ENCODE measurements around the gene TTYH2.
A peak's percentile ranks its signal among the peaks of the same experiment; 100 is the strongest.
"Not testable (repeated sequence)": the region's sequence is repeated elsewhere in the genome, so short reads cannot be mapped to it uniquely, and the experiment has no call there.

Gene TTYH2

DNA sequence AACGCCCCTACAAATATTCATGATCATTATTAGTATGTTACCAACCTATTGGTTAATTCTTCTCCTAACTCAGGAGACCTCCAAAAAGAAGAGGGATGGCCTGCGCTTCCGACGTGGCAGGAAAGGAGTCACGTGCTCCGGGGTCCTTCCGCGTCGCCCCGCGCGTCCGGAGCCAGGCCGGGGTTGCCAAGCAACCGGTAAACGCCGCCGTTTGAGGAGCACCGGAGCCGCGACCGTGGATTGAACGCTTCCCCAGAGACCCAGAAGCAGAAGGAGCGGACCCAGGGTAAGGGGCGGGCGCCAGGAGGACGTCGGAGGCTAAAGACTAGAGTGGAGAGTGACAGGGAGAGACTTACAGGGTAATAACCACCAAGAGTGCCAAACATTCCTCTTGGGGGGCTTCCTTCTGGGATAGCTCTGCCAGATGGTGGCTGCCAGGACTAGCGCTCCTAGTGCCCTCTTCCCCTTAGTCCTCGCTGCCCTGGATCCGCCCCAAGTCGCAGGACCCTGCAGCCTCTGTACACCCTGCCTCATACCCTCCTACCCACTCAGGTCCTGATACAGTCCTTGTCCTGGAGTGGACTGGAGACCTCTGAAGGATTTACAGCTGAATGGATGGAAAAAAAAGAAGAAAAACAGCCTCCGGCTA, 60.8 kb downstream of the TTYH2 start, which contains the start of gene DNAI2:
DNAI2 (plus strand) TSS at position 175 of the 649 bp plus-strand sequence. CDS start 7,584 bp downstream, outside the sequence.
- no peaks in the 10 kb centered on the region for H3K9me3 ChIP-seq
- no peaks in the 10 kb centered on the region for H3K36me3 ChIP-seq
- 0 out of 2 replicates have a peak, but pooled peaks cover 5% of the 10 kb centered on the region for H3K27me3 ChIP-seq
- H3K4me3 ChIP-seq (ENCODE audit: low read depth, low read length) = peak within 1 kb of the TSS; percentile 11
- DNase-seq = peak; percentile 54
- TF ChIP-seq CTCF (IDR thresholded peaks at IDR 0.05; ENCODE audit: low read depth, low read length) = no peak
- no peaks in the 10 kb centered on the region for H3K4me1 ChIP-seq

- Histone ChIP-seq H3K4me1 (no peaks in the 10 kb centered on the region), H3K36me3 (no peaks in the 10 kb centered on the region), H3K9me3 (no peaks in the 10 kb centered on the region), H3K4me3 (ENCODE audit: low read depth, low read length) (no peak overlapping the region), H3K27me3 (0 out of 2 replicates have a peak, but pooled peaks cover 5% of the 10 kb centered on the region)
- no peak for DNase-seq
- no peak for TF ChIP-seq CTCF (IDR thresholded peaks at IDR 0.05; ENCODE audit: low read depth, low read length)
Observed at GRCh38 chr17:74274709-74275340, 61.5 kb downstream of the TTYH2 start.

DNA sequence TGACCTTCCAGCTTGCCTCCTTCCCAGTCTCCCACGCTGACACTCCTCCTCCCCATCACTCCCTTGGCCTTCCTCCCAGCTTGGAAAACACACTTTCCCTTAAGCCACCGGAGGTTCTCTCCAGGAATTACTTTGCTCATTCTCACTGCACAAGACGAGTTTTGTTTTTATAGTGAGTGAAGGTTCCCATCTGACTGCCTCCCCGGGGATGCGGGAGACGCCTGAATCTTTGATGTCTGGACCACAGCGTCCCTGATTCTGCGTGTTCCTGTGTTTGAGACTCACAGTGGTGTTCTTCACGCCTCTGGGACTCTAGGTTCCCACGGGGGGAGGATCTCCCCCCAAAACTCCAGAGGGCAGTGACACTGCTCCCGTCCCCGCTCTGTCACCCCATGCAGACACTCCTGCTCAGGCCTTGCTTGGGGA, 62.7 kb downstream of the TTYH2 start:
- Histone ChIP-seq H3K9me3 (no peaks in the 10 kb centered on the region), H3K4me3 (ENCODE audit: low read depth, low read length) (no peak overlapping the region), H3K36me3 (no peaks in the 10 kb centered on the region), H3K27me3 (0 out of 2 replicates have a peak, but pooled peaks cover 5% of the 10 kb centered on the region), H3K4me1 (no peaks in the 10 kb centered on the region)
- no peak for TF ChIP-seq CTCF (IDR thresholded peaks at IDR 0.05; ENCODE audit: low read depth, low read length)
- no peak for DNase-seq

DNA sequence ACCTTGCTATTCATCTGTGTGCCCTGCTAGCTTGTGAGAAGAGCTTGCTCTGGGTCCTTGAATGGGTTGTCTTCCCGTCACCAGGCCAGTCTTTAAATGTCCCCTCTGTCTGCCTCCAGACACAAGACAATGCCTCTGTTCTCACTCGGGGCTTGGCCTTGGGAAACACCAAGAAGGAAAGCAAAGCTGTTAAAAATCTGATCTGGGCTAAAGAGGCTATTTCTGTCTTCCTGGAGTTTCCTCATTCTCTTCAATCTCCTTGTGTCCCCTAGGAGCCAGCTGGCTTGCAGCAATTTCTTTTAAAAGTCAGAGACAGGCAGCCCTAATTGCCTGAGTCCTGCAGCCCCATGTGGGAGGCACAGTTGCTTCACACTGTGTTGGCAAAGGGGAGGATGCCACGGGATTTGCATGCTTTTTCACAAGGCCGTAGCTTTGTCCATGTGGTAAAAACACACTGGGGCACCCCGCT, 63.2 kb downstream of the TTYH2 start:
- H3K4me3 ChIP-seq (ENCODE audit: low read depth, low read length) = no peak overlapping the region
- no peak for DNase-seq
- H3K9me3 ChIP-seq = no peaks in the 10 kb centered on the region
- H3K4me1 ChIP-seq = no peaks in the 10 kb centered on the region
- no peak for TF ChIP-seq CTCF (IDR thresholded peaks at IDR 0.05; ENCODE audit: low read depth, low read length)
- H3K27me3 ChIP-seq = 0 out of 2 replicates have a peak, but pooled peaks cover 5% of the 10 kb centered on the region
- H3K36me3 ChIP-seq = no peaks in the 10 kb centered on the region

- no peak overlapping the region for H3K4me3 ChIP-seq (ENCODE audit: low read depth, low read length)
- no peak for DNase-seq
- no peaks in the 10 kb centered on the region for H3K9me3 ChIP-seq
- no peak for TF ChIP-seq CTCF (IDR thresholded peaks at IDR 0.05; ENCODE audit: low read depth, low read length)
- no peaks in the 10 kb centered on the region for H3K36me3 ChIP-seq
- H3K4me1 ChIP-seq = no peaks in the 10 kb centered on the region
- H3K27me3 ChIP-seq = 0 out of 2 replicates have a peak, but pooled peaks cover 5% of the 10 kb centered on the region
Observed at GRCh38 chr17:74277935-74278334, 64.6 kb downstream of the TTYH2 start.

- not testable (repeated sequence) for DNase-seq; H3K4me3 ChIP-seq (ENCODE audit: low read depth, low read length); H3K4me1 ChIP-seq; H3K36me3 ChIP-seq; H3K27me3 ChIP-seq; H3K9me3 ChIP-seq
Observed at GRCh38 chr17:74279617-74280016, 66.2 kb downstream of the TTYH2 start.
